Upper lobe of left lung (tissue), 6 donors: Measurements from ENCODE around the gene AK9. TPM values are rescaled to one million over a fixed set of nuclear protein-coding genes. Genes with fewer than 3 reads are reported as not detected.

Experiments
- ATAC-seq, 2 donors: fragments of 200-7000 bp; cut with Tn5 transposase; one replicate each; pipeline ENCODE4 v1.9.1; 2022; ENCODE audit warnings: mild to moderate bottlenecking in 2 of 2, moderate library complexity in 2 of 2; ENCODE audit not compliant: low FRiP score in 2 of 2
- DNase-seq, 2 donors: peaks; one replicate each; pipeline ENCODE4 v3.0.0-alpha.2; 2019 to 2020
- H3K27ac ChIP-seq, 4 donors: fragments of 200-600 bp; sonication (generic); one replicate each; pipeline ENCODE4 v1.5.1; 2016 to 2019
- H3K27me3 ChIP-seq, 4 donors: fragments of 200-600 bp; sonication (generic); one replicate each; pipeline ENCODE4 v1.5.1; 2017 to 2019
- H3K36me3 ChIP-seq, 4 donors: fragments of 200-600 bp; sonication (generic); one replicate each; pipeline ENCODE4 v1.5.1; 2016 to 2019
- H3K4me1 ChIP-seq, 4 donors: fragments of 200-600 bp; sonication (generic); one replicate each; pipeline ENCODE4 v1.5.1; 2018 to 2019
- H3K4me3 ChIP-seq, 4 donors: fragments of 200-600 bp; sonication (generic); one replicate each; pipeline ENCODE4 v1.5.1; 2017 to 2019; ENCODE audit warnings: mild to moderate bottlenecking in 2 of 4, moderate library complexity in 1 of 4
- H3K9me3 ChIP-seq, 4 donors: fragments of 200-600 bp; sonication (generic); one replicate each; pipeline ENCODE4 v1.5.1; 2018 to 2019
- CTCF ChIP-seq, 6 experiments: fragments of 450-650 bp in 4 of 6; fragments of 200-600 bp in 2 of 6; sonication (generic) in 2 of 6; IDR thresholded peaks; one replicate each; pipeline ENCODE4 v1.5.1; 2016 to 2019; ENCODE audit warnings: antibody characterized with exemption in 6 of 6
- EP300 ChIP-seq, 4 donors: sonication (generic); formaldehyde crosslinking; IDR thresholded peaks; one replicate each; pipeline ENCODE4 v1.5.1; 2017; ENCODE audit warnings: antibody characterized with exemption in 4 of 4, control low read depth in 2 of 4
- POLR2A ChIP-seq, 4 donors: fragments of 450-650 bp; IDR thresholded peaks; one replicate each; pipeline ENCODE4 v1.5.1; 2016 to 2017; ENCODE audit warnings: antibody characterized with exemption in 4 of 4, mild to moderate bottlenecking in 2 of 4
- POLR2AphosphoS5 ChIP-seq, 2 donors: sonication (generic); formaldehyde crosslinking; IDR thresholded peaks; one replicate each; pipeline ENCODE4 v1.5.1; 2017; ENCODE audit warnings: antibody characterized with exemption in 2 of 2
- WGBS, 2 donors: methylation state at CpG; one replicate each; pipeline ENCODE4 v1.1.5; 2017 to 2018; 5-methylcytosine and 5-hydroxymethylcytosine counted together
- total RNA-seq, 6 donors: library from RNA; depleted of rRNA in 4 of 6; stranded (reverse); fragments of >200 nt in 4 of 6; gene quantifications; one replicate each; pipeline versions ENCODE4 v1.1.0 to v1.2.1, GENCODE V29; 2016 to 2021
- donor health status: DM: no; HTN: no; CAD: no; lungs with moderate emphysema.
- donor health status: DM: no; HTN: yes; CAD: no; lungs with severe emphysema.

Gene AK9
- total RNA-seq: 10 to 100 TPM in 3 of 6 donors, 1 to 10 TPM in 3; 5.9 to 48.2 (median 13.0) TPM

GRCh38 chr6:109690737-109691621, at the start of gene AK9, which contains the start of gene FIG4:
Gene AK9 (minus strand): TSS chr6:109691202. CDS start chr6:109675745, 15,457 bp downstream.
Gene FIG4 (plus strand): TSS chr6:109691296. CDS start chr6:109691436, 140 bp downstream.
- Histone ChIP-seq H3K4me3 (peak within 1 kb of the TSS; percentile 61 to 88 (median 72)), H3K36me3 (no peaks in the 10 kb centered on the region), H3K27ac (peak within 1 kb of the TSS; percentile 84 to 94 (median 90)), H3K9me3 (no peaks in the 10 kb centered on the region), H3K27me3 (no peaks in the 10 kb centered on the region), H3K4me1 (peaks cover 15 to 22% (median 20%) of the 10 kb centered on the region in 4 donors)
- ATAC-seq (peak; percentile 98 to 99), DNase-seq (peak; percentile 97 to 98)
- TF ChIP-seq POLR2A (IDR thresholded peaks at IDR 0.05) (peak in 3 of 4 donors; percentile 27 to 73 (median 46)), CTCF (IDR thresholded peaks at IDR 0.05) (peak in 3 of 6 experiments; percentile 18 to 30 (median 20)), POLR2AphosphoS5 (IDR thresholded peaks at IDR 0.05) (peak; percentile 27 to 73), EP300 (IDR thresholded peaks at IDR 0.05) (peak in 1 of 4 donors; percentile 22)
- 1 to 2% methylated on average over 29 to 46 of the region's 47 CpGs for WGBS, 2 donors

- peak; percentile 14 to 44 for TF ChIP-seq POLR2AphosphoS5 (IDR thresholded peaks at IDR 0.05)
- peak in 1 of 4 donors; percentile 6 for TF ChIP-seq EP300 (IDR thresholded peaks at IDR 0.05)
- TF ChIP-seq POLR2A (IDR thresholded peaks at IDR 0.05): no peak
- ATAC-seq (no peak), DNase-seq (peak in 1 of 2 donors; percentile 69)
- WGBS, 2 donors: 56 to 86% methylated on average over 6 to 7 of the region's 7 CpGs
- no peaks in the 10 kb centered on the region for H3K4me1 ChIP-seq
- no peaks in the 10 kb centered on the region for H3K9me3 ChIP-seq
- H3K36me3 ChIP-seq: peaks cover 3 to 22% (median 3%) of the 10 kb centered on the region in 4 donors
- H3K27ac ChIP-seq: peak overlapping the region in 3 of 4 donors; percentile 5 to 66 (median 10)
- H3K27me3 ChIP-seq: no peaks in the 10 kb centered on the region
- H3K4me3 ChIP-seq: no peak overlapping the region
Observed at GRCh38 chr6:109740787-109741186, 49.8 kb upstream of the AK9 start.

GRCh38 chr6:109739686-109740085, 48.7 kb upstream of the AK9 start:
- ATAC-seq (no peak), DNase-seq (peak in 1 of 2 donors; percentile 11)
- Histone ChIP-seq H3K27me3 (no peaks in the 10 kb centered on the region), H3K4me1 (no peaks in the 10 kb centered on the region), H3K27ac (no peak overlapping the region), H3K36me3 (peaks cover 3 to 33% (median 10%) of the 10 kb centered on the region in 4 donors), H3K4me3 (no peak overlapping the region), H3K9me3 (no peaks in the 10 kb centered on the region)
- TF ChIP-seq EP300 (IDR thresholded peaks at IDR 0.05) (no peak), CTCF (IDR thresholded peaks at IDR 0.05) (no peak), POLR2A (IDR thresholded peaks at IDR 0.05) (no peak), POLR2AphosphoS5 (IDR thresholded peaks at IDR 0.05) (no peak)
- WGBS, 2 donors: 90 to 91% methylated on average over 3 of the region's 3 CpGs

GRCh38 chr6:109738667-109739066, 47.7 kb upstream of the AK9 start:
- Histone ChIP-seq H3K27ac (no peak overlapping the region), H3K4me1 (no peaks in the 10 kb centered on the region), H3K4me3 (no peak overlapping the region), H3K36me3 (peaks cover 3 to 24% (median 11%) of the 10 kb centered on the region in 4 donors), H3K9me3 (no peaks in the 10 kb centered on the region), H3K27me3 (no peaks in the 10 kb centered on the region)
- no peak for DNase-seq
- WGBS, 2 donors: 89 to 92% methylated on average over 2 of the region's 2 CpGs
- TF ChIP-seq POLR2AphosphoS5 (IDR thresholded peaks at IDR 0.05): no peak
- no peak for TF ChIP-seq EP300 (IDR thresholded peaks at IDR 0.05)
- TF ChIP-seq POLR2A (IDR thresholded peaks at IDR 0.05): no peak
- TF ChIP-seq CTCF (IDR thresholded peaks at IDR 0.05): no peak
- no peak for ATAC-seq

GRCh38 chr6:109738255-109738654, 47.3 kb upstream of the AK9 start:
- DNase-seq (no peak), ATAC-seq (no peak)
- Histone ChIP-seq H3K27me3 (no peaks in the 10 kb centered on the region), H3K4me1 (no peaks in the 10 kb centered on the region), H3K9me3 (no peaks in the 10 kb centered on the region), H3K4me3 (no peak overlapping the region), H3K27ac (no peak overlapping the region), H3K36me3 (peaks cover 3 to 22% (median 11%) of the 10 kb centered on the region in 4 donors)
- 81 to 95% methylated on average over 1 of the region's 1 CpG for WGBS, 2 donors
- TF ChIP-seq CTCF (IDR thresholded peaks at IDR 0.05): no peak
- TF ChIP-seq POLR2A (IDR thresholded peaks at IDR 0.05): no peak
- TF ChIP-seq POLR2AphosphoS5 (IDR thresholded peaks at IDR 0.05): no peak
- no peak for TF ChIP-seq EP300 (IDR thresholded peaks at IDR 0.05)
